Stimulated activated naive CD4-positive, alpha-beta T cell (primary cell): Measurements from ENCODE around the gene AP5S1.

Experiments
- DNase-seq, 6 experiments: peaks; one replicate each; lab custom pipeline; 2025; lab: John Stamatoyannopoulos, UW

The AP5S1 gene

DNA sequence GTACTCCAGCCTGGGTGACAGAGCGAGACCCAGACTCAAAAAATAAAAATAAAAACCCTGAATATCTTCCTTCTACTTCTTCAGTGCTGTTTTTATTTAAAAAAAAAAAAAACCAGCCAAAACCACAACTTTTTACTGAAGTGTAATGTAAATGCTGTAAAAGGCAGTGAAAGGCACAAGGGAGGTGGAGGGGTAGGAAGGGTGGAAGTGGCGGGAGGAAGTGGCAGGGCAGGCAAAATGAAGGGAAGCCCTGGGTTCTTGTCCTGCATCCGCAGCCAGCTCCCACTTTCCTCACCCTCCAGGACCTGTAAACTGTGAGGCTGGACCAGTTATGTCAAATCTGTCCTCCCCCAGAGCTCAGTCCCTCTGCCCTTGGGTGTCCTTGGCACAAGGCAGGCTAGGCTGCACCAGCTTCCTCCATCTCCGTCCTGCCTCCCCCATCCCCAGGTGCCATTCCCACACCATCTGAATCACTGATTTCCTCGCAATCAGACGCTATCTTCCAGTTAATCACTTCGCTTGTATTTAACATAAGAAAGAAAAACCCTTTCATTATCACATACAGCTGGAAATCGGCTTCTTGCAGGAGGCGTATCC lies 55.1 kb downstream of the AP5S1 start:
- no peak for DNase-seq

DNA sequence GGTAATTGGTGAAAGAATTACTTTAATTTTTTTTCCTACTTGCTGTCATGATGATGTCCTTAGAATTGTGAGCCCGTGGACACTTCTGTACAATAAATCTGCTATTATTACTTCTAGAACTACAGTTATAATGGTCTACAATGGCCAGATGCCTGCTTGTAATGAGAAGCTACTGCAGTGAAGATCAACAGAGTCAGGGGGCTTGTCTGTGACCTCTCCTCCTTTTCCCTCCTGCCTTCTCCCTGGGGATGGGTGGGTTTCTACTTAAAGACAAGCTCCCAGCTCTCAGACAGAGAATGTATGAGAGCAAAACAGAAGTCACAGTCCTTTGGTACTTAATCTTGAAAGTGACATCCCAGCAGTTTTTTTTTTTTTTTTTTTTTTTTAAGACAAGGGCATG lies 55.7 kb downstream of the AP5S1 start:
- no peak for DNase-seq

DNA sequence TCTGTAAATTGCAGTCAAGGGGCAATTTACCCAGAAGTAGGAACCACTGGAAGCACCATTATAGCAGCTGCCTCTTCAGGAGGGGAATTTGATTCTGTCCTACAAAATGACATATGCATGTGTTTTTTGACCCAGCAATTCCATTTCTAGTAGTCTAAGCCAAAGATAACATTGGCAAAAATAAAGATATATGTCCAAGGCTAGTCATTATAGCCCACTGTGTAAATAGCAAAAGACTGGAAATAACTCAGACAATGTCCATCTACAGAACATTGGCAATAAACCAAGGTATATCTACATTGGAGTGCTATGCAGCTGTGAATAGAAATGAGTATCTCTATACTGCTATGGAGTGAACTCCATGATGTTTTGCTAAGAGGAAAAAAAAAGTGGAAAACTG lies 56.3 kb downstream of the AP5S1 start:
- DNase-seq: no peak
